ENCODE results near the gene GUCY2C.

- TF ChIP-seq CTCF (conservative IDR thresholded peaks at IDR 0.05 in 1 of 2, IDR thresholded peaks at IDR 0.05 in 1 of 2; ENCODE audit: extremely low read depth in 1 of 2, insufficient read depth in 1 of 2, low read depth in 1 of 2, low read length in 2 of 2) = no peak
- no peak for TF ChIP-seq EZH2 (IDR thresholded peaks at IDR 0.05; ENCODE audit: borderline replicate concordance, low read length)
Observed at GRCh38 chr12:14643251-14643650, 53.1 kb downstream of the GUCY2C start.
